ENCODE results near the gene SMIM35. TPM values are rescaled to one million over a fixed set of nuclear protein-coding genes. Genes with fewer than 3 reads are reported as not detected.

The SMIM35 gene
- total RNA-seq, 3 donors from 2014 or later (not counting 1 experiment from before 2014, with no cell fraction given): 0.30 to 0.68 (median 0.33) TPM

- Histone ChIP-seq H3K4me3 (ENCODE audit: low read length) (no peak overlapping the region), H3K27ac (ENCODE audit: low read length) (no peak overlapping the region), H3K9me3 (ENCODE audit: control insufficient read depth, insufficient read depth, low read length) (no peaks in the 10 kb centered on the region), H3K27me3 (ENCODE audit: control insufficient read depth, insufficient read depth, low read length) (no peaks in the 10 kb centered on the region), H3K4me1 (ENCODE audit: control insufficient read depth, insufficient read depth, low read length) (peaks cover 69% of the 10 kb centered on the region), H3K36me3 (ENCODE audit: control insufficient read depth, insufficient read depth, low read length) (no peaks in the 10 kb centered on the region)
- Mint-ChIP-seq H3K27ac (no peak overlapping the region), H3K36me3 (no peaks in the 10 kb centered on the region), H3K4me1 (peaks cover 64 to 68% of the 10 kb centered on the region in 2 donors), H3K27me3 (ENCODE audit: low read depth in 2 of 2) (no peaks in the 10 kb centered on the region), H3K4me3 (no peak overlapping the region), H3K9me3 (no peaks in the 10 kb centered on the region)
- no peak for TF ChIP-seq CTCF (IDR thresholded peaks at IDR 0.05)
- 87% methylated on average over 3 of the region's 4 CpGs for WGBS (ENCODE audit: insufficient coverage)
- intact Hi-C loops (cut with micrococcal nuclease): no loop called here
- no peak for DNase-seq
- no peak for ATAC-seq
Observed at GRCh38 chr11:118047749-118048148, 39.0 kb downstream of the SMIM35 start.

- no peaks in the 10 kb centered on the region for H3K36me3 Mint-ChIP-seq
- H3K27me3 Mint-ChIP-seq (ENCODE audit: low read depth in 2 of 2): no peaks in the 10 kb centered on the region
- H3K4me3 Mint-ChIP-seq: peak overlapping the region; percentile 14
- Histone ChIP-seq H3K9me3 (ENCODE audit: control insufficient read depth, insufficient read depth, low read length) (no peaks in the 10 kb centered on the region), H3K4me1 (ENCODE audit: control insufficient read depth, insufficient read depth, low read length) (peaks cover 62% of the 10 kb centered on the region), H3K4me3 (ENCODE audit: low read length) (no peak overlapping the region), H3K36me3 (ENCODE audit: control insufficient read depth, insufficient read depth, low read length) (no peaks in the 10 kb centered on the region), H3K27ac (ENCODE audit: low read length) (peak overlapping the region; percentile 69), H3K27me3 (ENCODE audit: control insufficient read depth, insufficient read depth, low read length) (no peaks in the 10 kb centered on the region)
- no peak for TF ChIP-seq CTCF (IDR thresholded peaks at IDR 0.05)
- intact Hi-C loops (cut with micrococcal nuclease): no loop called here
- H3K27ac Mint-ChIP-seq: peak overlapping the region; percentile 71 to 72
- no peaks in the 10 kb centered on the region for H3K9me3 Mint-ChIP-seq
- H3K4me1 Mint-ChIP-seq: peaks cover 62 to 63% of the 10 kb centered on the region in 2 donors
- 92% methylated on average over 6 of the region's 8 CpGs for WGBS (ENCODE audit: insufficient coverage)
- peak in 1 of 2 donors; percentile 24 for DNase-seq
- ATAC-seq: no peak
Observed at GRCh38 chr11:118046964-118047700, 39.6 kb downstream of the SMIM35 start.

GRCh38 chr11:118046051-118046963 is 40.5 kb downstream of the SMIM35 start:
- ATAC-seq: peak; percentile 75 to 83 (median 80)
- Mint-ChIP-seq H3K27ac (peak overlapping the region; percentile 71 to 72), H3K27me3 (ENCODE audit: low read depth in 2 of 2) (no peaks in the 10 kb centered on the region)

More at GRCh38 chr11:118046051-118046963, 40.5 kb downstream of the SMIM35 start:
- Mint-ChIP-seq H3K4me1 (peaks cover 54 to 58% of the 10 kb centered on the region in 2 donors), H3K4me3 (peak overlapping the region; percentile 14), H3K36me3 (no peaks in the 10 kb centered on the region), H3K9me3 (no peaks in the 10 kb centered on the region)
- Histone ChIP-seq H3K36me3 (ENCODE audit: control insufficient read depth, insufficient read depth, low read length) (no peaks in the 10 kb centered on the region), H3K9me3 (ENCODE audit: control insufficient read depth, insufficient read depth, low read length) (no peaks in the 10 kb centered on the region), H3K4me3 (ENCODE audit: low read length) (no peak overlapping the region), H3K4me1 (ENCODE audit: control insufficient read depth, insufficient read depth, low read length) (peaks cover 54% of the 10 kb centered on the region), H3K27ac (ENCODE audit: low read length) (peak overlapping the region; percentile 69), H3K27me3 (ENCODE audit: control insufficient read depth, insufficient read depth, low read length) (no peaks in the 10 kb centered on the region)
- no peak for TF ChIP-seq CTCF (IDR thresholded peaks at IDR 0.05)
- intact Hi-C loops (cut with micrococcal nuclease): no loop called here
- peak in 1 of 2 donors; percentile 79 for DNase-seq
- 45% methylated on average over 5 of the region's 5 CpGs for WGBS (ENCODE audit: insufficient coverage)

Data from natural killer cell (primary cell).